ENCODE results near the gene ZNF37A. TPM values are rescaled to one million over a fixed set of nuclear protein-coding genes. Genes with fewer than 3 reads are reported as not detected.

Gene ZNF37A
- total and polyA plus RNA-seq, 10 of the 15 experiments (the other 5 are each of a cell fraction or from before 2014, with no cell fraction given) = 3.3 to 24.2 (median 12.1) TPM

DNA sequence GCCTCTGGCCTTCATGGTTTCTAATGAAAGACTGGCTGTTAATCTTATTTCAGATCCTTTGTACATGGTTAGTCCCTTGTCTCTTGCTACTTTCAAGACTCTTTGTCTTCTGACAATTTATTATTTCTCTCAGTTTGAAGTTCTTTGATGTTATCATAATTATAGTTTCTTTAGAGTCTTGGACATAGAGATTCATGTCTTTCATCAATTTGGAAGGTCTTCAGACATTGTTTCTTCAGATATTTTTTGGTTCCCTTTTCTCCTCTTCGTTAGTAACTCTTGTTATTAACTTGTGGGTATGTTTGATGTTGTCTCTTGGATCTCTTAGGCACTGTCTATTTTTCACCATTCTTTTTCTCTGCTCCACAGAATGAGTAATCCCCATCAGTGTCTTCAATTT lies 8.7 kb downstream of the ZNF37A start:
- peaks cover 16% of the 10 kb centered on the region for H3K9me3 ChIP-seq (replicated peaks; ENCODE audit: control insufficient read depth, insufficient read depth, low read length)
- H2AFZ ChIP-seq (ENCODE audit: control insufficient read depth, low read depth, low read length) = no peak overlapping the region
- H3K4me3 ChIP-seq = no peak overlapping the region
- H4K20me1 ChIP-seq (ENCODE audit: control insufficient read depth, insufficient read depth) = no peaks in the 10 kb centered on the region
- no peak overlapping the region for H3K4me2 ChIP-seq (ENCODE audit: control insufficient read depth, insufficient read depth)
- intact Hi-C loops (cut with micrococcal nuclease; ENCODE audit: unreplicated experiment) = no loop called here
- SMC1A ChIA-PET (ENCODE audit: uncharacterized antibody, unreplicated experiment) = no interaction called here
- no peak overlapping the region for H3K9ac ChIP-seq (ENCODE audit: control insufficient read depth, insufficient read depth, low read length)
- BruUV-seq (replicated peaks) = no TSS peak
- POLR2A ChIA-PET = no interaction called here
- no peaks in the 10 kb centered on the region for H3K27me3 ChIP-seq (replicated peaks in 1 of 2; ENCODE audit: control insufficient read depth in 2 of 2, insufficient read depth in 2 of 2, low read length in 1 of 2)
- TF ChIP-seq POU2F2 (IDR thresholded peaks at IDR 0.05; ENCODE audit: borderline replicate concordance, low read depth, low read length) = no peak
- TF ChIP-seq MEF2A (IDR thresholded peaks at IDR 0.05; ENCODE audit: insufficient read depth, low read depth, low read length) = no peak
- no peak for TF ChIP-seq MXI1 (IDR thresholded peaks at IDR 0.05; ENCODE audit: low read depth, low read length)
- TF ChIP-seq FOS (IDR thresholded peaks at IDR 0.05; ENCODE audit: borderline replicate concordance, extremely low read depth, insufficient read length) = no peak
- no peak for TF ChIP-seq RUNX3 (IDR thresholded peaks at IDR 0.05; ENCODE audit: low read length)
- TF ChIP-seq HDGF (IDR thresholded peaks at IDR 0.05) = no peak
- TF ChIP-seq ZZZ3 (IDR thresholded peaks at IDR 0.05; ENCODE audit: control insufficient read depth, insufficient read length, low read depth) = no peak
- FAIRE-seq (no peak), ATAC-seq (no peak), DNase-seq (ENCODE audit: low read depth, low spot score) (no peak)
- RAD21 ChIA-PET (ENCODE audit: unreplicated experiment) = no interaction called here
- no peaks in the 10 kb centered on the region for H3K4me1 ChIP-seq (ENCODE audit: control insufficient read depth, insufficient read depth, low read length)
- 47% methylated on average over 1 of the region's 1 CpG for WGBS (ENCODE audit: insufficient coverage, insufficient replicate concordance, low lambda C conversion rate, missing lambda C conversion rate)
- H3K36me3 ChIP-seq (ENCODE audit: control insufficient read depth in 2 of 2, insufficient read depth in 2 of 2, low read length in 1 of 2) = peaks cover 2 to 12% of the 10 kb centered on the region in 2 experiments; a peak in 2 of 4 replicates
- CTCF ChIA-PET = no interaction called here
- in situ Hi-C loops (cut with MboI) = no loop called here
- H3K79me2 ChIP-seq (ENCODE audit: control insufficient read depth, insufficient read depth, low read length) = no peaks in the 10 kb centered on the region
- no peak overlapping the region for H3K27ac ChIP-seq (ENCODE audit: control insufficient read depth, insufficient read depth)

- in situ Hi-C loops (cut with MboI) (no loop called here), intact Hi-C loops (cut with micrococcal nuclease; ENCODE audit: unreplicated experiment) (no loop called here)
- no peak overlapping the region for H3K9ac ChIP-seq (ENCODE audit: control insufficient read depth, insufficient read depth, low read length)
- H3K79me2 ChIP-seq (ENCODE audit: control insufficient read depth, insufficient read depth, low read length) = no peaks in the 10 kb centered on the region
- no peak overlapping the region for H3K4me2 ChIP-seq (ENCODE audit: control insufficient read depth, insufficient read depth)
- no peaks in the 10 kb centered on the region for H3K27me3 ChIP-seq (replicated peaks in 1 of 2; ENCODE audit: control insufficient read depth in 2 of 2, insufficient read depth in 2 of 2, low read length in 1 of 2)
- ChIA-PET CTCF (no interaction called here), RAD21 (ENCODE audit: unreplicated experiment) (no interaction called here), POLR2A (no interaction called here), SMC1A (ENCODE audit: uncharacterized antibody, unreplicated experiment) (no interaction called here)
- no peak overlapping the region for H2AFZ ChIP-seq (ENCODE audit: control insufficient read depth, low read depth, low read length)
- no peak for FAIRE-seq
- H3K4me1 ChIP-seq (ENCODE audit: control insufficient read depth, insufficient read depth, low read length) = no peaks in the 10 kb centered on the region
- H3K9me3 ChIP-seq (replicated peaks; ENCODE audit: control insufficient read depth, insufficient read depth, low read length) = peaks cover 16% of the 10 kb centered on the region
- no peak overlapping the region for H3K4me3 ChIP-seq
- H3K36me3 ChIP-seq (ENCODE audit: control insufficient read depth in 2 of 2, insufficient read depth in 2 of 2, low read length in 1 of 2) = peaks cover 2 to 12% of the 10 kb centered on the region in 2 experiments; a peak in 2 of 4 replicates
- no peaks in the 10 kb centered on the region for H4K20me1 ChIP-seq (ENCODE audit: control insufficient read depth, insufficient read depth)
- BruUV-seq (replicated peaks) = no TSS peak
- ATAC-seq = no peak
- 21% methylated on average over 3 of the region's 3 CpGs for WGBS (ENCODE audit: insufficient coverage, insufficient replicate concordance, low lambda C conversion rate, missing lambda C conversion rate)
- no peak overlapping the region for H3K27ac ChIP-seq (ENCODE audit: control insufficient read depth, insufficient read depth)
- no peak for DNase-seq (ENCODE audit: low read depth, low spot score)
- TF ChIP-seq SPI1 (IDR thresholded peaks at IDR 0.05; ENCODE audit: borderline replicate concordance, insufficient read depth, low read depth, low read length) (no peak), ZBTB40 (IDR thresholded peaks at IDR 0.05; ENCODE audit: borderline replicate concordance) (no peak), ASH2L (IDR thresholded peaks at IDR 0.05; ENCODE audit: borderline replicate concordance, low read depth) (no peak), ZNF207 (IDR thresholded peaks at IDR 0.05; ENCODE audit: borderline replicate concordance) (no peak), SMAD1 (IDR thresholded peaks at IDR 0.05; ENCODE audit: low read depth, partially characterized antibody) (no peak), GABPA (IDR thresholded peaks at IDR 0.05; ENCODE audit: low read depth) (no peak), ZNF217 (IDR thresholded peaks at IDR 0.05) (no peak), RELA (IDR thresholded peaks at IDR 0.05; ENCODE audit: borderline replicate concordance, partially characterized antibody) (no peak)
These were observed 9.6 kb downstream of the ZNF37A start for GRCh38 chr10:38103756-38104155.

All from GM12878 (cell line).